ENCODE measurements around the gene BPIFB3.

DNA sequence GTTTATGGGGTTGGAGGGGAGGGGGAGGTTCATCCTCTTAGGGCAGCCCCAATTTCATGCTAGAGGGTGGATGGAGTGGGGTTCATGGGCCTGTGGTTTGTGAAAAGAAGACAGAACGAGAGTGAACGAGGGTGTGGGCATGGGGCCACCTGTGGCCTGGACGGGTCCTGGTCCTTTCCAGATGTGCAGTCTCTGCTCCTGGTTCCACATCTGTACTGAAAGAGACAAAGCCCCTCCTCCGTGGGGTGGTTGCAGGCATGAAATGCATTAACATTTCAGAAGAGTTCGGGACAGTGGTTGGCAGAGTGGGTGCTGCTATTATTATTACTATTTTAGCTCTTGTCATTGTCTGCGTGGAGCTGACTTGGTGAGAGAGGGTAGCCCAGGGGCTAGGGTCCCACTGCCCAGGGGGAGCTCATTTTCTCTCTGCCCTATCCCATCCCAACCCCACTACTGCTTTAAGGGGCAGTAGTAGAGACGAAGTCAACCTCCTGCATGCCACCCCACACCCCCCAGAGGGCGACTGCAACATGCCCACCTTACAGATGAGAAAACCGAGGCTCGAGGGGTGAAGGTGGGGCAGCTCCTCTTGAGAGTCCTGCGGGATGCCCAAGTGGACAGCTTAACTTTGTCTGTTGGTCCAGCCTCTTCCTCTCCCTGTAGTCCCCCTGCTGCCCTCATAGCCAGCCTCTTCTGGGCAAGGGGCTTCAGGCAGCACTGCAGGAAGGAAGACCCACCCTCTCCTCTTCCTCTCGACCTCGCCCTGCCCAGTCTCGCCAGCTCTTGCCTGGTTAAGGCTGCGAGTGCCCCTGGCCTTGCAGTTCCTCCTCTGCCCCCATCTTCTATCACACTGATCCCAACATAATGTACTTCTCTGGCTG, 37.8 kb upstream of the BPIFB3 start:
- TF ChIP-seq SUZ12 (IDR thresholded peaks at IDR 0.05; ENCODE audit: extremely low read depth, insufficient read depth, insufficient read length) = no peak
- no peak for TF ChIP-seq ZNF274 (IDR thresholded peaks at IDR 0.05; ENCODE audit: low read depth, low read length)
- no peak for TF ChIP-seq YY1 (IDR thresholded peaks at IDR 0.05; ENCODE audit: insufficient read depth, insufficient read length)

All from NT2/D1 (cell line).